ENCODE measurements around the gene SCN3A.
A peak's percentile ranks its signal among the peaks of the same experiment; 100 is the strongest.

SCN3A gene

GRCh38 chr2:165185633-165186032 lies 18.2 kb downstream of the SCN3A start:
- DNase-seq = no peak

- no peak for DNase-seq
Observed at GRCh38 chr2:165182029-165182428, 21.8 kb downstream of the SCN3A start.

DNA sequence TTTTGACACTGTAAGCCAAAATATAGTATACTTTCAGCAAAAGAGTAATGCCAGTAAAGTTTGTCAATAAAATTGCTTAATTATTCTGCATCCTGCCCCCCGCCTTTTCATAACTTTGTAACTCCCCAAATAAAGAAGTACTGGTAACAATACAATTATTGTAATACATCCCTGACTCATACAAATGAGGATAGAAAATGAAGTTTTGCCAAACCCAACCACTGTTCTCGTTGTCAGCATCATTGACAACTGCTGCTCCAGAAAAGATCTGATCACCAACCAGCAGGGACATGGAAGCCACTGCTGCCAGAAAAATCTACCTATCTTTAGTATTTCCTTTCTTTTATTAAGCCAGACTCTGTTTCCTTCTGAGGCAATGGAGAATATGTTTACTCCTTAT lies 27.1 kb downstream of the SCN3A start:
- DNase-seq = no peak

- no peak for DNase-seq
Observed at GRCh38 chr2:165173215-165173614, 30.6 kb downstream of the SCN3A start.

- peak; percentile 7 for DNase-seq
Observed at GRCh38 chr2:165164201-165164600, 39.6 kb downstream of the SCN3A start.

DNA sequence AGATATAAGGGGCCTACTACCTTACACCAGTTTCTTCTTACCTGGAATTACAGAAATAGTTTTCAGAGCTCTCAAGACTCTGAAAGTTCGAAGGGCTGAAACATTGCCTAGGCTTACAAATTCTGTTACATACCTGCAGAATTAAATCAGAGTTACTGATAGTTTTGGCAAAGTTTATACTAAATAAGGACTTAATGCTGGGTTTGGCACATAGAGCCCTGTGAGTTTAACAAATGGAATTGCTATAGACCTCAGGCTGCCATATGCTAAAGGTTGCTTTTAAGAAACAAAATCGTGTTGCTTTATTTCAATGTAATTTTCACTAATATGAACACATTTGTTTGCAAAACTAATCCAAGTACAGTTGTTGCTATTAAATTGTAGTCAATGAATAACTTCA lies 40.1 kb downstream of the SCN3A start:
- peak; percentile 57 for DNase-seq

- DNase-seq = no peak
Observed at GRCh38 chr2:165162466-165162865, 41.4 kb downstream of the SCN3A start.

- DNase-seq = peak; percentile 73
Observed at GRCh38 chr2:165161510-165161909, 42.3 kb downstream of the SCN3A start.

DNA sequence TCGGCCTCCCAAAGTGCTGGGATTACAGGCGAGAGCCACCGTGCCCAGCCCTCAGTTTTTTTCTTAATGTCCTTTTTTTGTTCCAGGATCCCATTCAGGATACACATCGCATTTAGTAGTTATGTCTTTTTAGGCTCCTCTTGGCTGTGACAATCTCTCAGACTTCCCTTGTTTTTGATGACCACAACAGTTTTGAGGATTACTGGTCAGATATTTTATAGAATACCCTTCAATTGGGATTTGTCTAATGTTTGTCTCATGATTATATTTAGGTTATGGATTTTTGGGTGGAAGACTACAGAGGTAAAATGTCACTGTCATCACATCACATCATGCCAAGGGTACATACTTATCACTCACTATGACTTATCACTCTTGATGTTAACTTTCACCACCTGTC lies 46.7 kb downstream of the SCN3A start:
- no peak for DNase-seq

GRCh38 chr2:165155152-165155551 lies 48.7 kb downstream of the SCN3A start:
- no peak for DNase-seq

DNA sequence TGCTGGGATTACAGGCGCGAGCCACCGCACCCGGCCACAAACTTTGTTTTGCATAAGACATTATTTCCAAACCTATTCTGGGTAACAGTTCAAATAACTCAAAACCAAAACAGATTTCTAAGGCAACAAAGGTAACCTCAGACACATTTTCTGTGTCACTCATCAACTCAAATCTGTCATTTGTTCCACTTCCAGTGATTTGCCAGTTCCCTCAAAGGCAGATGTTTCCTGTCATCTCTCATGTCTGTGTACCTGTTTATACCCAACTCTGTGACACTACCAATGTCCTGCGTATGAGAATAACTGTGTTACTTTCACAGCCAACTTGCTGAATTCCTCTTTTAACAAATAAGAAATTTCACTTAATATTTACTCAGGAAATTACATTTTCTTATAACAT lies 54.4 kb downstream of the SCN3A start:
- no peak for DNase-seq

DNA sequence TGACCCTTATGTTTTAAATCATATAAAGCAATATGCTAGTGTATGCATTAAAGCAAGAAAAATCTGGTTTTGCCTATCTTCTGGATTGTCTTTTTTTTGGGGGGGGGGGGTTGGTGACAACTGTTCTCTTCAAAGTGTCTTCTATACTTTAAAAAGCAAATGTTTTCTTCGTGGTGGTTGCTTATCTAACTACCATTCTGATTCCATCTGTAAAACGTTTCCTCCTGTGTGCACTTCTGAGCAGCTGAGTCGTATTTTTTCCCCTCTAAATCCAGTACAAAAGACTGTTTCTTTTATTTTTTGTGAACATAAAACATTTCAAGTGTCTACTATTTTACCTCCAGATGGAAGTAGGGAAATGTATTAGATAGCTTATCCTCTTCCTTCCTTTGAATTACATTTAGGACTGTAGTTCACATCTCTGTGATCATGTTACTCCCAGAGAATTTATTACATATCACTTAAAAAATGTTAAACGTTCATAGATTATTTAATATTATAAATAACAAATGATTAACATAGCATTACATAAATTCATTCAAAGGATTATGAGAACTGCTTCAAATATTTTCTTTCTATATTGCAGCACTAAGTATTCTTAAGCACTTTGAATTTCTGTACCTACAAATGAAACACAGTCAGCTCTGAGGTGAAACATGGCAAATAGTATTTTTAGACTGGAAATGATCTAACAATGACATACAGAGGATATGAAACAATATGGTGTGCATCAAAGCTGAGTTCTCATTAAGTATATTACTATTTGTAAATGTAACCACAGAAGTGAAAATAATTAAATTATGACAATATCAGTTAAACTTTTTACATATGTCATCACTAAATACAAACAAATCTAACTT lies 56.4 kb downstream of the SCN3A start:
- no peak for DNase-seq

GRCh38 chr2:165144315-165144714 lies 59.5 kb downstream of the SCN3A start:
- no peak for DNase-seq

- DNase-seq = no peak
Observed at GRCh38 chr2:165141601-165142354, 62.1 kb downstream of the SCN3A start.

- DNase-seq = no peak
Observed at GRCh38 chr2:165126244-165126643, 77.6 kb downstream of the SCN3A start.

DNA sequence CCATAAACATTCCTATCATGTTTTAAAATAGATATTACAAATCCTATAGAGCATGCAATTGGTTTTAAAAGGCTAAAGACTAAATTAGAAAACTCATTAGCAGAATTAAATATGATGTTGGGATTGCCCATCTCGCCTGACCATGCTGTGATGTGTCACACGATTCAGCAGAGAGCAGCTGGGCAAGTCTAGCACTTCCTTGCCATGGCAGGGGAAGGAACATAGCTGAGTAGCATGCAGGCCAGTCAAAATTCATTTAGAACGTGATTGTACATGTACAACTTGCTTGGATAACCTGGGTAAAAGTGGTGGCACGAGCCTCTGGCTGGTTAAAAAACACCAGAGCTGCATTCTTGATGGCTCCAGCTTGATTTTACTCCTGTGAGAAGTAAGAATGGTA lies 81.3 kb downstream of the SCN3A start:
- no peak for DNase-seq

- no peak for DNase-seq
Observed at GRCh38 chr2:165120740-165121467, 82.9 kb downstream of the SCN3A start.

- DNase-seq = no peak
Observed at GRCh38 chr2:165115258-165115657, 88.6 kb downstream of the SCN3A start.

- peak; percentile 78 for DNase-seq
Observed at GRCh38 chr2:165114346-165114939, 89.4 kb downstream of the SCN3A start.

DNA sequence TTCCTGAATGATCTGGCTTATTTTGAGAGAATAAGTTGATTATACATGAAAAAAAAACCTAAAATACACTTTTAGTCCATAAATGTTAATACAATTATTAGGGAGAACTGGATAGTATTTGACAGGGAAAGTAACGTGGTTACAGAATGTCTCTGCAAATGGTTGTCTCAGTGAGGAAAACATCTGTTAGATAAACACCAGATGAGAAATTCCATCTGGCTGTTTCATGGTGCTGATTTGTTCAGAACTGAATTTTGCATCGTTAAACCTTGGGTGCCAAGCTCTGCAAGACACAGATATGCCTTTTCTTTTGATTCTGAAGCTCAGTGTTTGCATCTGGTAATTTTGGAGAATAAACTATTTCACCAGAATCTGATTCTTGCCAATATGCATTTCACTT lies 90.4 kb downstream of the SCN3A start:
- peak; percentile 57 for DNase-seq

DNA sequence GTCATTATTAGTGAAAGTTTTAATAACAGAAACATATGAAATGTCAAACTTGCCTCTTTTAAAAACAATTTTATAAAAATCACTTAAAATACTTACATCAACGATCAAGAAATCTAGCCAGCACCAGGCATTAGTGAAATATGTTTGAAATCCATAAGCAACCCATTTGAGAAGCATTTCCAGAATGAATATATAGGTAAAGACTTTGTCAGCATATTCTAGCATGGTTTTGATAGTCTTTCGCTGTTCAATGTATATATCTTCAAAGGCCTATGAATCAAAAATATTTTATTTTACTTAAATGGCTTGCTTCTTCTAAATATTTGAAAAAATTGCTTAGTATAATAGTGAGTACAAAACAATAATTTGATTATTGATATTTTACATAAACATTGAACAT lies 91.1 kb downstream of the SCN3A start:
- DNase-seq = no peak

GRCh38 chr2:165112133-165112573 lies 91.7 kb downstream of the SCN3A start:
- DNase-seq = no peak

DNA sequence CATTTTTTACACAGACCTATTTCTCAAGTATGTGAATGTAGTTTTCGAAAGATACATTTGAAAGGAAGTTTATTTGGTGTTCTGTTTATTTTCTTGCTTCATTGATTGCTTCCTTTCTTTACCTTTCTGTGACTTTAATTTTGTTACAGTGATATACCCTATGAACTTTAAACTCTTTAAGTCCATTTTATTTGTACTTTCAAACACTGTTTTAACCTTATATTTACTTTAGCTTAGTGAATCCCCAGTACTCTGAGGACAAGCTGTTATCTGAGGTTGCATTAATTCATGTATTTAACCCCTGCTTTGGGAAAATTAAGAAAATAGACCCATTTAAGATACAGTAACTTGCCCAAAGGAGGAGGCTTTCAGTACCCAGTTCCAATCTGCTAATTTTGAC lies 93.5 kb downstream of the SCN3A start:
- no peak for DNase-seq

Measured in fibroblast of upper back skin (primary cell).